Neural cell (in vitro differentiated cells): ENCODE measurements around the gene PCK1. TPM values are rescaled to one million over a fixed set of nuclear protein-coding genes. Genes with fewer than 3 reads are reported as not detected.

Source experiments
- H2AFZ ChIP-seq: fragments of 200-600, 300-800 bp; sonication (generic), shearing (Covaris generic); 2 replicates; pipeline ENCODE4 v1.6.0; 2014; ENCODE audit warnings: low read depth, mild to moderate bottlenecking, antibody characterized with exemption, low read length, moderate library complexity
- H3F3A ChIP-seq: fragments of 200-600 bp; shearing (Covaris generic); 2 replicates; pipeline ENCODE4 v1.6.1; 2016; ENCODE audit warnings: mild to moderate bottlenecking, moderate library complexity, mixed read lengths, antibody characterized with exemption, low read length; ENCODE audit not compliant: insufficient read depth, poor library complexity, severe bottlenecking
- H3K27ac ChIP-seq: fragments of 200-600, 300-800 bp; sonication (generic), shearing (Covaris generic); 2 replicates; pipeline ENCODE4 v1.5.1; 2014; ENCODE audit warnings: mild to moderate bottlenecking, low read length, moderate library complexity
- H3K27me3 ChIP-seq: fragments of 300-800, 200-600 bp; sonication (generic), shearing (Covaris generic); 2 replicates; pipeline ENCODE4 v1.6.0; 2014; ENCODE audit warnings: mild to moderate bottlenecking, low read depth, low read length, moderate library complexity; ENCODE audit not compliant: insufficient read depth
- H3K36me3 ChIP-seq: fragments of 300-800, 200-600 bp; sonication (generic), shearing (Covaris generic); 2 replicates; pipeline ENCODE4 v1.5.1; 2014; ENCODE audit warnings: mild to moderate bottlenecking, antibody characterized with exemption, low read length, moderate library complexity; ENCODE audit not compliant: insufficient read depth
- H3K4me2 ChIP-seq: fragments of 300-800, 200-600 bp; sonication (generic), shearing (Covaris generic); 2 replicates; pipeline ENCODE4 v1.6.0; 2014; ENCODE audit warnings: mild to moderate bottlenecking, low read length
- H3K4me3 ChIP-seq: fragments of 300-800, 200-600 bp; sonication (generic), shearing (Covaris generic); 2 replicates; pipeline ENCODE4 v1.5.1; 2014; ENCODE audit warnings: mild to moderate bottlenecking, low read length, moderate library complexity
- H3K79me2 ChIP-seq: fragments of 200-600 bp; shearing (Covaris generic); replicated peaks from 2 replicates; pipeline ENCODE4 v1.6.0; 2014; ENCODE audit warnings: mild to moderate bottlenecking, low read length, moderate library complexity; ENCODE audit not compliant: insufficient read depth
- H3K9ac ChIP-seq: fragments of 300-800, 200-600 bp; sonication (generic), shearing (Covaris generic); 2 replicates; pipeline ENCODE4 v1.6.1; 2016; ENCODE audit warnings: mild to moderate bottlenecking, low read length, mixed read lengths
- H3K9me2 ChIP-seq: fragments of 200-600 bp; shearing (Covaris generic); 2 replicates; pipeline ENCODE4 v1.6.1; 2016; ENCODE audit warnings: mild to moderate bottlenecking, low read length, mixed read lengths; ENCODE audit not compliant: insufficient read depth
- H3K9me3 ChIP-seq: fragments of 200-600, 300-800 bp; sonication (generic), shearing (Covaris generic); 2 replicates; pipeline ENCODE4 v1.6.1; 2016; ENCODE audit warnings: mild to moderate bottlenecking, mixed run types, low read length, moderate library complexity, mixed read lengths
- H4K20me1 ChIP-seq: fragments of 200-600 bp; shearing (Covaris generic); 2 replicates; pipeline ENCODE4 v1.6.1; 2016; ENCODE audit warnings: mild to moderate bottlenecking, mixed run types; ENCODE audit not compliant: insufficient read depth
- CTCF ChIP-seq: fragments of 450-650 bp; IDR thresholded peaks from 2 replicates; pipeline ENCODE4 v1.5.1; 2014; ENCODE audit warnings: antibody characterized with exemption, mild to moderate bottlenecking, moderate library complexity; ENCODE audit not compliant: poor library complexity, severe bottlenecking
- EP300 ChIP-seq: fragments of 450-650 bp; conservative IDR thresholded peaks from 2 replicates; pipeline ENCODE4 v1.6.1; 2014; ENCODE audit warnings: antibody characterized with exemption, mild to moderate bottlenecking, moderate library complexity; ENCODE audit not compliant: poor library complexity, severe bottlenecking
- EZH2 ChIP-seq: fragments of 200-600, 300-800 bp; shearing (Covaris generic), sonication (generic); IDR thresholded peaks from 2 replicates; pipeline ENCODE4 v1.6.1; 2014; ENCODE audit warnings: antibody characterized with exemption, low read length, borderline replicate concordance, mild to moderate bottlenecking; ENCODE audit not compliant: insufficient read depth, poor library complexity, severe bottlenecking
- MXI1 ChIP-seq: fragments of 450-650 bp; conservative IDR thresholded peaks from 2 replicates; pipeline ENCODE4 v1.6.1; 2014; ENCODE audit warnings: antibody characterized with exemption, mild to moderate bottlenecking; ENCODE audit not compliant: poor library complexity, severe bottlenecking
- POLR2AphosphoS5 ChIP-seq: IDR thresholded peaks from 2 replicates; pipeline ENCODE4 v1.6.1; 2012
- RAD21 ChIP-seq: fragments of 450-650 bp; conservative IDR thresholded peaks from 2 replicates; pipeline ENCODE4 v1.6.1; 2014; ENCODE audit warnings: antibody characterized with exemption, mild to moderate bottlenecking, moderate library complexity
- REST ChIP-seq: IDR thresholded peaks from 2 replicates; pipeline ENCODE4 v1.6.1; 2012; ENCODE audit warnings: borderline replicate concordance
- SMC3 ChIP-seq: fragments of 450-650 bp; conservative IDR thresholded peaks from 2 replicates; pipeline ENCODE4 v1.6.1; 2014; ENCODE audit warnings: antibody characterized with exemption, mild to moderate bottlenecking, moderate library complexity; ENCODE audit not compliant: poor library complexity
- TAF1 ChIP-seq: IDR thresholded peaks from 2 replicates; pipeline ENCODE4 v1.6.1; 2012; ENCODE audit warnings: low read depth
- polyA plus RNA-seq: library from polyadenylated mRNA; depleted of rRNA; stranded (reverse); fragments of >200 nt; gene quantifications from 2 replicates; pipeline ENCODE4 v1.2.3, GENCODE V29; 2014

PCK1 gene
- polyA plus RNA-seq, 1 donor from 2014 or later, result 0.24 TPM

GRCh38 chr20:57595041-57596030 is 34.4 kb downstream of the PCK1 start:
- no peak overlapping the region for H3K4me3 ChIP-seq
- TF ChIP-seq RAD21 (no peak), MXI1 (no peak), SMC3 (no peak), POLR2AphosphoS5 (no peak), TAF1 (no peak), EP300 (no peak), CTCF (no peak), REST (no peak), EZH2 (no peak)
- H2AFZ ChIP-seq, result no peak overlapping the region
- H3K9me2 ChIP-seq, result no peaks in the 10 kb centered on the region
- H3K27ac ChIP-seq, result no peak overlapping the region
- no peaks in the 10 kb centered on the region for H3K36me3 ChIP-seq
- H3F3A ChIP-seq, result no peaks in the 10 kb centered on the region
- no peaks in the 10 kb centered on the region for H3K9me3 ChIP-seq
- no peaks in the 10 kb centered on the region for H4K20me1 ChIP-seq
- no peak overlapping the region for H3K4me2 ChIP-seq
- no peaks in the 10 kb centered on the region for H3K27me3 ChIP-seq
- H3K9ac ChIP-seq, result no peak overlapping the region
- no peaks in the 10 kb centered on the region for H3K79me2 ChIP-seq

GRCh38 chr20:57596358-57596757 is 35.4 kb downstream of the PCK1 start:
- H3K9me2 ChIP-seq, result no peaks in the 10 kb centered on the region
- no peak overlapping the region for H3K9ac ChIP-seq
- no peaks in the 10 kb centered on the region for H3K36me3 ChIP-seq
- no peaks in the 10 kb centered on the region for H3K79me2 ChIP-seq
- no peak overlapping the region for H3K4me3 ChIP-seq
- no peaks in the 10 kb centered on the region for H3K9me3 ChIP-seq
- H3K27ac ChIP-seq, result no peak overlapping the region
- no peak for TF ChIP-seq EZH2
- no peak for TF ChIP-seq RAD21
- no peak for TF ChIP-seq EP300
- no peak for TF ChIP-seq CTCF
- TF ChIP-seq POLR2AphosphoS5, result no peak
- no peak for TF ChIP-seq MXI1
- TF ChIP-seq SMC3, result no peak
- TF ChIP-seq TAF1, result no peak
- TF ChIP-seq REST, result no peak
- H4K20me1 ChIP-seq, result no peaks in the 10 kb centered on the region
- H2AFZ ChIP-seq, result no peak overlapping the region
- H3K27me3 ChIP-seq, result no peaks in the 10 kb centered on the region
- H3K4me2 ChIP-seq, result no peak overlapping the region
- H3F3A ChIP-seq, result no peaks in the 10 kb centered on the region
